ENCODE results near the gene ITFG1. TPM values are rescaled to one million over a fixed set of nuclear protein-coding genes. Genes with fewer than 3 reads are reported as not detected.

The ITFG1 gene
- total RNA-seq, 2 experiments from 2014 or later, result 33.7 to 37.9 TPM

GRCh38 chr16:47309581-47310312, 151.1 kb downstream of the ITFG1 start:
- Histone ChIP-seq H3K4me3 (ENCODE audit: low read depth, low read length, poor library complexity, severe bottlenecking) (no peak overlapping the region), H3K79me2 (ENCODE audit: insufficient read depth, low read depth, low read length) (0 out of 2 replicates have a peak, but pooled peaks cover 6% of the 10 kb centered on the region), H3K9me2 (ENCODE audit: insufficient read depth, low read length) (no peaks in the 10 kb centered on the region), H3K4me2 (ENCODE audit: low read length) (peak overlapping the region; percentile 70; the same call in 1 of the 2 replicates), H4K20me1 (ENCODE audit: insufficient read depth, low read length) (no peaks in the 10 kb centered on the region), H3K36me3 (ENCODE audit: insufficient read depth, low read length) (peaks cover 25% of the 10 kb centered on the region), H3K27ac (ENCODE audit: low read depth, low read length, poor library complexity, severe bottlenecking) (peak overlapping the region; percentile 80), H2AFZ (ENCODE audit: low read length) (no peak overlapping the region), H3K9me3 (ENCODE audit: low read length) (no peaks in the 10 kb centered on the region), H3K4me1 (ENCODE audit: insufficient read depth, low read length, poor library complexity, severe bottlenecking) (peaks cover 31% of the 10 kb centered on the region)
- POLR2A ChIA-PET, result interaction anchor here (1.4 kb wide), 1 partner anchor 152 kb away, joined by 7 read pairs; the partner anchor contains the start of genes ITFG1 and PHKB
- CTCF ChIA-PET (ENCODE audit: unreplicated experiment), result no interaction called here
- no peak for DNase-seq (ENCODE audit: low spot score)
- no peak for TF ChIP-seq CTCF (conservative IDR thresholded peaks at IDR 0.05; ENCODE audit: low read length)
- TF ChIP-seq EZH2phosphoT487 (IDR thresholded peaks at IDR 0.05; ENCODE audit: borderline replicate concordance, low read depth, low read length), result no peak
- intact Hi-C loops (cut with micrococcal nuclease; ENCODE audit: unreplicated experiment), result loop anchor here (5.0 to 10.0 kb wide), 4 partner anchors 153 to 183 kb away; partner anchors contain the start of genes ITFG1, NETO2 and PHKB
- no TSS peak for BruUV-seq (replicated peaks)

GRCh38 chr16:47308601-47309000, 152.3 kb downstream of the ITFG1 start:
- Histone ChIP-seq H3K4me2 (ENCODE audit: low read length) (no peak overlapping the region), H3K9me2 (ENCODE audit: insufficient read depth, low read length) (no peaks in the 10 kb centered on the region), H3K4me3 (ENCODE audit: low read depth, low read length, poor library complexity, severe bottlenecking) (no peak overlapping the region), H3K9me3 (ENCODE audit: low read length) (no peaks in the 10 kb centered on the region), H2AFZ (ENCODE audit: low read length) (no peak overlapping the region), H3K4me1 (ENCODE audit: insufficient read depth, low read length, poor library complexity, severe bottlenecking) (peaks cover 31% of the 10 kb centered on the region), H3K79me2 (ENCODE audit: insufficient read depth, low read depth, low read length) (0 out of 2 replicates have a peak, but pooled peaks cover 6% of the 10 kb centered on the region), H3K36me3 (ENCODE audit: insufficient read depth, low read length) (peaks cover 25% of the 10 kb centered on the region), H3K27ac (ENCODE audit: low read depth, low read length, poor library complexity, severe bottlenecking) (no peak overlapping the region), H4K20me1 (ENCODE audit: insufficient read depth, low read length) (no peaks in the 10 kb centered on the region)
- TF ChIP-seq CTCF (conservative IDR thresholded peaks at IDR 0.05; ENCODE audit: low read length) (no peak), EZH2phosphoT487 (IDR thresholded peaks at IDR 0.05; ENCODE audit: borderline replicate concordance, low read depth, low read length) (no peak)
- ChIA-PET POLR2A (interaction anchor here (0.6 to 0.7 kb wide), 4 partner anchors 32 to 343 kb away, joined by 3 to 5 read pairs (median 3); no protein-coding TSS in a partner anchor), CTCF (ENCODE audit: unreplicated experiment) (no interaction called here)
- intact Hi-C loops (cut with micrococcal nuclease; ENCODE audit: unreplicated experiment), result no loop called here
- DNase-seq (ENCODE audit: low spot score), result no peak
- no TSS peak for BruUV-seq (replicated peaks)

GRCh38 chr16:47304563-47304962, 156.3 kb downstream of the ITFG1 start:
- no peak overlapping the region for H3K27ac ChIP-seq (ENCODE audit: low read depth, low read length, poor library complexity, severe bottlenecking)
- TF ChIP-seq EZH2phosphoT487 (IDR thresholded peaks at IDR 0.05; ENCODE audit: borderline replicate concordance, low read depth, low read length), result no peak
- no TSS peak for BruUV-seq (replicated peaks)
- H2AFZ ChIP-seq (ENCODE audit: low read length), result no peak overlapping the region
- no peak overlapping the region for H3K4me2 ChIP-seq (ENCODE audit: low read length)
- no peak for DNase-seq (ENCODE audit: low spot score)
- H3K4me1 ChIP-seq (ENCODE audit: insufficient read depth, low read length, poor library complexity, severe bottlenecking), result no peaks in the 10 kb centered on the region
- ChIA-PET CTCF (ENCODE audit: unreplicated experiment) (no interaction called here), POLR2A (interaction anchor here (0.6 kb wide), 1 partner anchor 121 kb away, joined by 7 read pairs; no protein-coding TSS in a partner anchor)
- intact Hi-C loops (cut with micrococcal nuclease; ENCODE audit: unreplicated experiment), result no loop called here
- no peaks in the 10 kb centered on the region for H3K9me3 ChIP-seq (ENCODE audit: low read length)
- H4K20me1 ChIP-seq (ENCODE audit: insufficient read depth, low read length), result no peaks in the 10 kb centered on the region
- no peak overlapping the region for H3K4me3 ChIP-seq (ENCODE audit: low read depth, low read length, poor library complexity, severe bottlenecking)
- H3K9me2 ChIP-seq (ENCODE audit: insufficient read depth, low read length), result no peaks in the 10 kb centered on the region
- H3K79me2 ChIP-seq (ENCODE audit: insufficient read depth, low read depth, low read length), result no peaks in the 10 kb centered on the region
- H3K36me3 ChIP-seq (ENCODE audit: insufficient read depth, low read length), result peaks cover 24% of the 10 kb centered on the region

Data from OCI-LY7 (cell line).